ENCODE measurements around the gene IARS2.
"Not testable (repeated sequence)": the region's sequence is repeated elsewhere in the genome, so short reads cannot be mapped to it uniquely, and the experiment has no call there.

The IARS2 gene

GRCh38 chr1:220164517-220164916, 70.6 kb downstream of the IARS2 start:
- DNase-seq (ENCODE audit: low spot score): no peak

DNA sequence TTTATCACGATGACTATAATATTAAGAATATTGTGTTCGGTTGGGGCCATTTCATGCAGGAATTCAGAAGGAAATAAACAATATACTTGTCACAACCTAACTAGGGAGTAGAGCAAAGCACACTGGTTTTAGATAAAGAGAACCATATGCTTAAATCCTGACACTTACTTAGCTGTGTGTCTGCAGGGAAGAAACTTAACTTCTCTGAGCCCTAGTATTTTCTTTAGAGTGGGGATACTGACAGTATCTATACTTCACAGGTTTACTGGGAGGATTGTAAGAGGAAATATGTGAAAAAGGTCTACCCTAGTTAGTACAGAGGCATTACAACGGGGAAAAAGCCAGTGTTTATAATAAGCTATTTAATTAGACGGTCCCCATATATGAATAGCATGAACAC, 72.9 kb downstream of the IARS2 start:
- no peak for DNase-seq (ENCODE audit: low spot score)

- not testable (repeated sequence) for DNase-seq (ENCODE audit: low spot score)
Observed at GRCh38 chr1:220169887-220170286, 76.0 kb downstream of the IARS2 start.

- DNase-seq (ENCODE audit: low spot score): no peak
Observed at GRCh38 chr1:220170836-220171526, 77.0 kb downstream of the IARS2 start.

DNA sequence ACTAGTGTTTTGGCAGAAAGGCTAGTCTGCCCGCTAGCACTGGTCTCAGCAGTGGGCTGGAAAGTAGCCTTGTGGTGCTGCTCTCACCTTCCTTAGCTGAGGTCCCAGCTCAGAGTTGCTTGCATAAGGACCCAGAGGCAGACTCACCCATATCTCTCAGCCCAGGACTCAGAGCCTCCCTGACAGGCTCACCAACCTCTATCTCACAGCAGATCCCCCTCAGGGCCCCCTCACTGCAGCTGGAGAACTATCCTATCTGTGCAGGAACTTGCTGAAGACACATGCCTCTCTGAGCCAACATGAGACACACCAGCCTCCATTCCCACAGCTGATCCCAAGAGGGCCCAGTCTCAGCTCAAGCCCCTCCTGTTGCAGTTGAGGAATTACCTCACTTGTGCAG, 82.6 kb downstream of the IARS2 start:
- DNase-seq (ENCODE audit: low spot score): no peak

DNA sequence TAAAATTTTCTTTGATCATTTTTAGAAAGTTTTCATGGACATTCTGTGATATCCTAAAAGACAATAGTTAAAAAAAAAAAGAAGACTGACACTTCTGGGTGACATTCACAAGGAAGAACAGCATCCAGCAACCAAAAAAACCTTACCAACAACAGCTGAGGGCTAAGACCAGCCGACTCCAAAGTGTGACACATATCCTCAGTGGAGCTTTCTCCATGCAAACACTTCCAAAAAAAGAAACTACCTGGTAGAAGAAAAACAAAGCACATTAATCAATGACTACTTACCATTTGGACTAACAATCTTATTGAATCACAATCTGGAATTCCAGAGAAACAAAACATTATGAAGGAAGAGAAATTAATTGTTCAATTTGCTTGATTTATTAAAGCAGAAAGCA, 88.2 kb downstream of the IARS2 start:
- DNase-seq (ENCODE audit: low spot score): peak; percentile 58

GRCh38 chr1:220182656-220183055, 88.7 kb downstream of the IARS2 start:
- peak; percentile 7 for DNase-seq (ENCODE audit: low spot score)

DNA sequence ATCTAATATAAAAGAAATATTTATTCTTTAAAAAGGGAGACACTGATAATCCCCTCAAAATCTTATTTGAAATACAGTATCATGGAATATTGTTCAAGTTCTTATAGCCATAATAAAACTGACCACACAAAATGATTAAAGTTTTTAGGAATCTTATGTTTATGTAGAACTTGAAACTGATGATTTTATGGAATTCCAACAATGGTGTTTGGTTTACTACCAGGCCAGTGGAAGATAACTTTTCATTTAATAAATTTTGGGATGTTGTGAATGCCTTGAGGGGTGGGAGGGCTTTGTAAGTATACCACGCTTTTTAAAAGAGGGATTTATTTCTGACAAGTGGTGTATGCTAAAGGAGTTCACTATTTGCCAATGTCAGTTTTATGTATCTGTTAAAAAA, 90.6 kb downstream of the IARS2 start:
- DNase-seq (ENCODE audit: low spot score): no peak

- DNase-seq (ENCODE audit: low spot score): no peak
Observed at GRCh38 chr1:220186752-220187151, 92.8 kb downstream of the IARS2 start.

DNA sequence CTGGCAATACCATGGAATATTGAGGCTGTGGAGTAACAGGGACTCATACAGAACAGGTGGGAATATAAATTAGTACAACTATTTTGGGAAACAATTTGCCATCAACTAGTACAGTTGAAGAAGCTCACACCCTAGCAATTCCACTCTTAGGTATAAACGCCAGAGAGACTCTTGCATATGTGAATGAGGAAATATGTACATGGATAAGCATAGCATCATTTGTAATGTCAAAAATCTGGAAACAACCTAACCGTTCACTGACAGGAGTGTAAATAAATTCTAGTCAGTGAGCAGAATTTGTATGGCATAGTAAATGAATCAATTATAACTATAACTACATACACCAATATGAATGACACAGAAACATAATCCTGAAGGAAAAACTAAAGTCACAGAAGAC, 94.6 kb downstream of the IARS2 start:
- DNase-seq (ENCODE audit: low spot score): no peak

DNA sequence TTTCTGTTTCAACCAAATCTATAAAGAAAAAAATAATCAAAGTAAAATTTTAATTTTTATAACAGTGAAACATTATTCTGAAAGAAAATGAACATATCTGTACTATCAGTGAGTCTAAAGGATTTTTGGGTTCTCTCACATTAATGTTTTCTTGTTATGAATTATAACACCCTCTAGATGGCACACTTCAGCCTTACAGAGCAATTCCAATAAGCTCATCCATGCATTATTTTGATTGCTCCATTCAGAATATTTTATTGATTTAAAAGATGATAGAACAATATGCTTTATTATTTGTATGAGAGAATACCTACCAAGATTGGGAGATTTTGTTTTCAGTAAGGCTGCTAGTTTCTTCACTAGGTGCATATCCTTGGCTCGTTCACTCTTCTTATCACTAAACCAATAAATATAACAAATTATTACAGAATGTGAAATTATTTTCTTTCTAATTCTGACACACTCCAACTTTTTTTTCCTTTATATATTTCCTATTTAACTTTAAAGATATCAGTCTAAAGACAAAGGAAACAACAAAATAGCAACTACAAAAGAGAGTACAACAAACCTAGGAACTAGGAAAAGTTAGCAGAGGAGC, 95.9 kb downstream of the IARS2 start:
- DNase-seq (ENCODE audit: low spot score): peak; percentile 36

DNA sequence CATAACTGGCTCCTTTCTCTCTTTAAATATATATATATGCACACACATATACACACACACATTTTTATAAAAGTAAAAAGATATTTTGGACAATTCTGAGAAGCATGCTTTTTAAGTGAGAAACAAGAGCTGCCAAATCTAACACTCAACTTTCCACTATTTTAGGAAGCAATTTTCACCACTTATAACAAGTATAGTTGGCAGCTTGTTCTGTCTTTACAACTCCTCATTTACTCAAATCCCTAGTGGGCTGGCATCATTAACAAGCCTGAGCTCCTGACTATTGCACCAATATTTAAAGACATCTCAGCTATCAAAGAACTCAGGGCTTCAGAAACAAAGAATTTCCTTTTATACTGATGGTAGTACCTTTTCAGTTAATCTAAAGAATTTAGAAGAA, 101.8 kb downstream of the IARS2 start:
- DNase-seq (ENCODE audit: low spot score): no peak

All from kidney capillary endothelial cell (primary cell).